SK-N-SH (cell line): ENCODE results near the gene ADGRL3. TPM values are rescaled to one million over a fixed set of nuclear protein-coding genes. Genes with fewer than 3 reads are reported as not detected.

Source experiments
- CTCF ChIA-PET: fragments of 300-600, 350-600 bp; formaldehyde crosslinking; extraction: SDS; loops from one replicate; lab custom pipeline; 2021; lab: Yijun Ruan, JAX
- POLR2A ChIA-PET: fragments of 350-600 bp; sonication (Branson Sonifier 250); formaldehyde crosslinking; extraction: SDS; loops from one replicate; lab custom pipeline; 2020; ENCODE audit warnings: antibody characterized with exemption, inconsistent platforms; lab: Yijun Ruan, JAX
- DNase-seq: peaks from one replicate; pipeline ENCODE4 v3.0.0; 2012
- H2AFZ ChIP-seq: fragments of 200-600 bp; sonication (generic); 2 replicates; pipeline ENCODE4 v1.8.1; 2016; ENCODE audit warnings: antibody characterized with exemption, mild to moderate bottlenecking, low read depth
- H3F3A ChIP-seq: fragments of 200-600 bp; sonication (generic); replicated peaks from 2 replicates; pipeline ENCODE3; 2016; ENCODE audit warnings: antibody characterized with exemption, mild to moderate bottlenecking; ENCODE audit not compliant: insufficient read depth
- H3K27ac ChIP-seq, 2 experiments: fragments of 200-500 bp in 1 of 2; fragments of 200-600 bp in 1 of 2; sonication (Bioruptor generic) in 1 of 2; sonication (generic), shearing (Covaris generic) in 1 of 2; 2 replicates each; pipeline versions ENCODE4 v1.5.1 to v1.6.1; 2014 to 2016; ENCODE audit warnings: low read depth in 2 of 2, inconsistent platforms in 1 of 2, low read length in 1 of 2, mild to moderate bottlenecking in 1 of 2, mixed read lengths in 1 of 2
- H3K27me3 ChIP-seq: fragments of 200-600 bp; sonication (generic), shearing (Covaris generic); 2 replicates; pipeline ENCODE4 v1.6.1; 2016; ENCODE audit warnings: mixed run types; ENCODE audit not compliant: insufficient read depth
- H3K36me3 ChIP-seq, 2 experiments: fragments of 200-500 bp in 1 of 2; fragments of 200-600 bp in 1 of 2; sonication (Bioruptor generic) in 1 of 2; sonication (generic) in 1 of 2; replicated peaks in 1 of 2; 2 replicates each; pipeline versions ENCODE3 to v1.5.1; 2014 to 2016; ENCODE audit warnings: low read length in 1 of 2, mild to moderate bottlenecking in 1 of 2; ENCODE audit not compliant: insufficient read depth in 2 of 2, control insufficient read depth in 1 of 2
- H3K4me1 ChIP-seq, 2 experiments: fragments of 200-500 bp in 1 of 2; fragments of 200-600 bp in 1 of 2; sonication (Bioruptor generic) in 1 of 2; sonication (generic), shearing (Covaris generic) in 1 of 2; 2 replicates each; pipeline versions ENCODE4 v1.5.1 to v1.6.1; 2014 to 2016; ENCODE audit warnings: low read depth in 1 of 2, low read length in 1 of 2, mixed run types in 1 of 2; ENCODE audit not compliant: insufficient read depth in 2 of 2, control insufficient read depth in 1 of 2
- H3K4me2 ChIP-seq: fragments of 200-600 bp; sonication (generic), shearing (Covaris generic); 2 replicates; pipeline ENCODE4 v1.6.1; 2017; ENCODE audit warnings: mixed run types
- H3K4me3 ChIP-seq, 2 experiments: fragments of 200-500 bp in 1 of 2; fragments of 200-600 bp in 1 of 2; sonication (Bioruptor generic) in 1 of 2; sonication (generic), shearing (Covaris generic) in 1 of 2; 2 replicates each; pipeline versions ENCODE4 v1.5.1 to v1.8.1; 2014 to 2016; ENCODE audit warnings: low read depth in 2 of 2, inconsistent platforms in 1 of 2, low read length in 1 of 2, mild to moderate bottlenecking in 1 of 2, mixed read lengths in 1 of 2, moderate library complexity in 1 of 2
- H3K79me2 ChIP-seq: fragments of 200-600 bp; sonication (generic); 2 replicates; pipeline ENCODE4 v1.8.1; 2017; ENCODE audit warnings: mild to moderate bottlenecking; ENCODE audit not compliant: insufficient read depth
- H3K9ac ChIP-seq: fragments of 200-600 bp; sonication (generic); 2 replicates; pipeline ENCODE4 v1.6.1; 2017; ENCODE audit warnings: mixed run types
- H3K9me2 ChIP-seq: fragments of 200-600 bp; sonication (generic); 2 replicates; pipeline ENCODE4 v1.6.1; 2017; ENCODE audit warnings: mixed run types
- H3K9me3 ChIP-seq: fragments of 200-600 bp; sonication (generic); 2 replicates; pipeline ENCODE4 v1.6.1; 2017; ENCODE audit warnings: mixed run types, mild to moderate bottlenecking, moderate library complexity
- H4K20me1 ChIP-seq: fragments of 200-600 bp; sonication (generic); 2 replicates; pipeline ENCODE4 v1.6.1; 2017; ENCODE audit warnings: mild to moderate bottlenecking, mixed run types; ENCODE audit not compliant: insufficient read depth
- FOXM1 ChIP-seq: IDR thresholded peaks from 2 replicates; pipeline ENCODE4 v1.4.0; 2012; ENCODE audit warnings: low read depth, mild to moderate bottlenecking
- NFIC ChIP-seq: IDR thresholded peaks from 2 replicates; pipeline ENCODE4 v1.4.0; 2012; ENCODE audit warnings: borderline replicate concordance
- RCOR1 ChIP-seq: fragments of 150-350 bp; IDR thresholded peaks from 2 replicates; pipeline ENCODE4 v1.6.1; 2017; ENCODE audit warnings: antibody characterized with exemption, low read length
- REST ChIP-seq: IDR thresholded peaks from 2 replicates; pipeline ENCODE4 v1.6.1; 2012; ENCODE audit warnings: mild to moderate bottlenecking, low read depth, low read length, moderate library complexity
- TAF1 ChIP-seq: IDR thresholded peaks from 2 replicates; pipeline ENCODE4 v1.6.1; 2012; ENCODE audit warnings: low read depth, mild to moderate bottlenecking, low read length, moderate library complexity, borderline replicate concordance
- TCF12 ChIP-seq: IDR thresholded peaks from 2 replicates; pipeline ENCODE4 v1.4.0; 2012
- TEAD4 ChIP-seq: IDR thresholded peaks from 2 replicates; pipeline ENCODE4 v1.4.0; 2012; ENCODE audit warnings: mild to moderate bottlenecking, borderline replicate concordance; ENCODE audit not compliant: insufficient read depth
- USF2 ChIP-seq: fragments of 150-350 bp; IDR thresholded peaks from 2 replicates; pipeline ENCODE4 v1.6.1; 2017; ENCODE audit warnings: antibody characterized with exemption, low read length, low read depth, borderline replicate concordance
- WGBS: methylation state at CpG from one replicate; pipeline ENCODE4 v1.1.6; 2017; ENCODE audit warnings: low lambda C conversion rate; 5-methylcytosine and 5-hydroxymethylcytosine counted together
- polyA plus RNA-seq, 3 experiments: library from polyadenylated mRNA; depleted of rRNA; stranded (reverse); fragments of >200 nt; gene quantifications; 2 replicates each; pipeline ENCODE4 v1.2.3, GENCODE V29; 2012

Gene ADGRL3
- polyA plus RNA-seq, 1 of the 3 experiments (the other 2 are of a cell fraction): 0.03 TPM

- H2AFZ ChIP-seq: no peak overlapping the region
- CTCF ChIA-PET: no interaction called here
- POLR2A ChIA-PET: no interaction called here
- H4K20me1 ChIP-seq: no peaks in the 10 kb centered on the region
- no peak overlapping the region for H3K9ac ChIP-seq
- no peaks in the 10 kb centered on the region for H3K9me2 ChIP-seq
- H3K9me3 ChIP-seq: no peaks in the 10 kb centered on the region
- no peaks in the 10 kb centered on the region for H3K36me3 ChIP-seq
- TF ChIP-seq RCOR1 (no peak), TAF1 (no peak), TEAD4 (no peak), REST (no peak), FOXM1 (no peak), TCF12 (no peak)
- H3F3A ChIP-seq: no peaks in the 10 kb centered on the region
- no peak overlapping the region for H3K27ac ChIP-seq
- H3K4me2 ChIP-seq: no peak overlapping the region
- H3K4me1 ChIP-seq: no peaks in the 10 kb centered on the region; a peak in 1 of 4 replicates
- no peak for DNase-seq
- 48% methylated on average over 1 of the region's 1 CpG for WGBS
- no peaks in the 10 kb centered on the region for H3K79me2 ChIP-seq
- H3K4me3 ChIP-seq: no peak overlapping the region
- H3K27me3 ChIP-seq: no peaks in the 10 kb centered on the region
Measured at GRCh38 chr4:61933527-61933926, 733.4 kb downstream of the ADGRL3 start.

- POLR2A ChIA-PET: no interaction called here
Measured at GRCh38 chr4:61934198-61934597, 734.1 kb downstream of the ADGRL3 start.

More at GRCh38 chr4:61934198-61934597, 734.1 kb downstream of the ADGRL3 start:
- Histone ChIP-seq H3K9me2 (no peaks in the 10 kb centered on the region), H3F3A (no peaks in the 10 kb centered on the region), H3K27ac (no peak overlapping the region), H3K4me2 (no peak overlapping the region), H3K4me1 (no peaks in the 10 kb centered on the region; a peak in 2 of 4 replicates), H3K36me3 (no peaks in the 10 kb centered on the region), H4K20me1 (no peaks in the 10 kb centered on the region), H3K4me3 (no peak overlapping the region), H3K79me2 (no peaks in the 10 kb centered on the region), H3K27me3 (no peaks in the 10 kb centered on the region), H2AFZ (no peak overlapping the region), H3K9me3 (no peaks in the 10 kb centered on the region), H3K9ac (no peak overlapping the region)
- DNase-seq: no peak
- CTCF ChIA-PET: no interaction called here
- no peak for TF ChIP-seq USF2
- TF ChIP-seq NFIC: no peak
